ENCODE data around the gene FXYD7.

- no peak for TF ChIP-seq EZH2 (IDR thresholded peaks at IDR 0.05; ENCODE audit: low read length, unreplicated experiment)
- TF ChIP-seq CTCF (conservative IDR thresholded peaks at IDR 0.05; ENCODE audit: low read depth, low read length), result no peak
- TF ChIP-seq EZH2phosphoT487 (IDR thresholded peaks at IDR 0.05; ENCODE audit: borderline replicate concordance, low read length), result no peak
These were observed 35.6 kb downstream of the FXYD7 start for GRCh38 chr19:35178701-35179100.
